Body of pancreas (tissue), 4 donors: Measurements from ENCODE around the gene FXYD7.

Experiments
- POLR2A ChIP-seq, 3 donors: fragments of 450-650 bp; IDR thresholded peaks; one replicate each; pipeline ENCODE4 v1.6.1; 2016; ENCODE audit warnings: antibody characterized with exemption in 3 of 3, mild to moderate bottlenecking in 2 of 3
- TF ChIP-seq, protein P1 (sequence below), 7 experiments: fragments of 450-650 bp in 4 of 7; fragments of 200-600 bp in 3 of 7; sonication (generic) in 3 of 7; IDR thresholded peaks; one replicate each; pipeline ENCODE4 v1.5.1; 2016 to 2019; ENCODE audit warnings: antibody characterized with exemption in 7 of 7

GRCh38 chr19:35146746-35147459 is 3.8 kb downstream of the FXYD7 start:
- TF ChIP-seq, protein P1, sequence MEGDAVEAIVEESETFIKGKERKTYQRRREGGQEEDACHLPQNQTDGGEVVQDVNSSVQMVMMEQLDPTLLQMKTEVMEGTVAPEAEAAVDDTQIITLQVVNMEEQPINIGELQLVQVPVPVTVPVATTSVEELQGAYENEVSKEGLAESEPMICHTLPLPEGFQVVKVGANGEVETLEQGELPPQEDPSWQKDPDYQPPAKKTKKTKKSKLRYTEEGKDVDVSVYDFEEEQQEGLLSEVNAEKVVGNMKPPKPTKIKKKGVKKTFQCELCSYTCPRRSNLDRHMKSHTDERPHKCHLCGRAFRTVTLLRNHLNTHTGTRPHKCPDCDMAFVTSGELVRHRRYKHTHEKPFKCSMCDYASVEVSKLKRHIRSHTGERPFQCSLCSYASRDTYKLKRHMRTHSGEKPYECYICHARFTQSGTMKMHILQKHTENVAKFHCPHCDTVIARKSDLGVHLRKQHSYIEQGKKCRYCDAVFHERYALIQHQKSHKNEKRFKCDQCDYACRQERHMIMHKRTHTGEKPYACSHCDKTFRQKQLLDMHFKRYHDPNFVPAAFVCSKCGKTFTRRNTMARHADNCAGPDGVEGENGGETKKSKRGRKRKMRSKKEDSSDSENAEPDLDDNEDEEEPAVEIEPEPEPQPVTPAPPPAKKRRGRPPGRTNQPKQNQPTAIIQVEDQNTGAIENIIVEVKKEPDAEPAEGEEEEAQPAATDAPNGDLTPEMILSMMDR (IDR thresholded peaks at IDR 0.05) = no peak
- no peak for TF ChIP-seq POLR2A (IDR thresholded peaks at IDR 0.05)
